Islet of Langerhans (tissue), 1 donor: ENCODE data around the gene OR2D3.
"Not testable (repeated sequence)": the region's sequence is repeated elsewhere in the genome, so short reads cannot be mapped to it uniquely, and the experiment has no call there.

Experiments used
- FAIRE-seq: peaks from one replicate; lab custom pipeline; 2011; peaks lifted over from hg19 to GRCh38; lab: Jason Lieb, UNC

The OR2D3 gene

GRCh38 chr11:6928916-6929315, 8.1 kb downstream of the OR2D3 start:
- no peak for FAIRE-seq

- no peak for FAIRE-seq
Measured at GRCh38 chr11:6931146-6931713, 10.4 kb downstream of the OR2D3 start.

GRCh38 chr11:6932145-6932544, 11.3 kb downstream of the OR2D3 start:
- FAIRE-seq: no peak

- FAIRE-seq: no peak
Measured at GRCh38 chr11:6941970-6942369, 21.2 kb downstream of the OR2D3 start.

GRCh38 chr11:6943131-6943530, 22.3 kb downstream of the OR2D3 start:
- no peak for FAIRE-seq

- FAIRE-seq: not testable (repeated sequence)
Measured at GRCh38 chr11:6954248-6954647, 33.4 kb downstream of the OR2D3 start.

GRCh38 chr11:6962141-6962540, 41.3 kb downstream of the OR2D3 start:
- no peak for FAIRE-seq

- FAIRE-seq: no peak
Measured at GRCh38 chr11:6962673-6963072, 41.9 kb downstream of the OR2D3 start.

GRCh38 chr11:6968816-6969215, 48.0 kb downstream of the OR2D3 start:
- no peak for FAIRE-seq

GRCh38 chr11:6969854-6970253, 49.1 kb downstream of the OR2D3 start:
- FAIRE-seq: not testable (repeated sequence)
